Endothelial cell of umbilical vein (primary cell): ENCODE data around the gene RBM20. TPM values are rescaled to one million over a fixed set of nuclear protein-coding genes. Genes with fewer than 3 reads are reported as not detected.

Experiments used
- BruUV-seq: library from RNA; stranded (reverse); fragments of 400-500 nt; replicated peaks from 2 replicates; lab custom pipeline; 2021; lab: Mats Ljungman, UMichigan
- CTCF ChIA-PET: fragments of 300-600, 350-600 bp; sonication (Branson Sonifier 250); formaldehyde crosslinking; loops from one replicate; lab custom pipeline; 2021; ENCODE audit warnings: antibody characterized with exemption, inconsistent platforms; lab: Charles Lee
- POLR2A ChIA-PET: fragments of 300-600, 350-600 bp; sonication (Branson Sonifier 250); formaldehyde crosslinking; loops from one replicate; lab custom pipeline; 2021; ENCODE audit warnings: antibody characterized with exemption, inconsistent platforms; lab: Charles Lee
- DNase-seq: peaks from one replicate; pipeline ENCODE4 v3.0.0-alpha.2; 2011; ENCODE audit warnings: low read depth, low spot score
- FAIRE-seq: peaks from 2 replicates; lab custom pipeline; 2011; peaks lifted over from hg19 to GRCh38; lab: Jason Lieb, UNC
- H2AFZ ChIP-seq: 2 replicates; pipeline ENCODE4 v1.6.0; 2012; ENCODE audit warnings: low read depth, low read length, control low read depth, inconsistent platforms
- H3K27ac ChIP-seq: 2 replicates; pipeline ENCODE4 v1.5.1; 2011; ENCODE audit warnings: low read depth, mild to moderate bottlenecking, control low read depth, low read length, moderate library complexity; ENCODE audit not compliant: insufficient read depth
- H3K27me3 ChIP-seq, 2 experiments: 2 replicates each; pipeline versions ENCODE4 v1.6.0 to v1.6.1; 2011; ENCODE audit warnings: low read length in 2 of 2, mixed read lengths in 1 of 2; ENCODE audit not compliant: control insufficient read depth in 2 of 2, insufficient read depth in 2 of 2
- H3K36me3 ChIP-seq, 2 experiments: 2 replicates in 1 of 2; 3 replicates in 1 of 2; pipeline ENCODE4 v1.5.1; 2011; ENCODE audit warnings: low read length in 2 of 2, mild to moderate bottlenecking in 1 of 2, moderate library complexity in 1 of 2; ENCODE audit not compliant: control insufficient read depth in 2 of 2, insufficient read depth in 2 of 2; ENCODE audit errors: extremely low read depth in 1 of 2
- H3K4me1 ChIP-seq: 3 replicates; pipeline ENCODE4 v1.5.1; 2011; ENCODE audit warnings: mild to moderate bottlenecking, low read length; ENCODE audit not compliant: control insufficient read depth, insufficient read depth; ENCODE audit errors: extremely low read depth
- H3K4me2 ChIP-seq: 2 replicates; pipeline ENCODE4 v1.6.1; 2011; ENCODE audit warnings: low read length, control low read depth, mixed read lengths; ENCODE audit not compliant: insufficient read depth
- H3K4me3 ChIP-seq, 3 experiments: fragments of 200-600 bp in 1 of 3; sonication (generic), shearing (Covaris generic) in 1 of 3; replicated peaks in 1 of 3; 2 replicates each; pipeline ENCODE4 v1.5.1; 2011 to 2016; ENCODE audit warnings: control low read depth in 3 of 3, low read length in 3 of 3, mild to moderate bottlenecking in 2 of 3, inconsistent platforms in 1 of 3, low read depth in 1 of 3, moderate library complexity in 1 of 3; ENCODE audit not compliant: insufficient read depth in 1 of 3
- H3K79me2 ChIP-seq: 2 replicates; pipeline ENCODE4 v1.6.0; 2012; ENCODE audit warnings: low read length, inconsistent platforms; ENCODE audit not compliant: control insufficient read depth, insufficient read depth
- H3K9ac ChIP-seq: replicated peaks from 2 replicates; pipeline ENCODE3; 2011; ENCODE audit warnings: low read length, control low read depth; ENCODE audit not compliant: insufficient read depth; ENCODE audit errors: extremely low read depth
- H3K9me1 ChIP-seq: replicated peaks from 3 replicates; pipeline ENCODE4 v1.6.0; 2011; ENCODE audit warnings: mild to moderate bottlenecking, low read length; ENCODE audit not compliant: control insufficient read depth, insufficient read depth; ENCODE audit errors: extremely low read depth
- H3K9me3 ChIP-seq: replicated peaks from 2 replicates; pipeline ENCODE4 v1.5.1; 2012; ENCODE audit warnings: low read length, inconsistent platforms; ENCODE audit not compliant: control insufficient read depth, insufficient read depth
- H4K20me1 ChIP-seq: replicated peaks from 2 replicates; pipeline ENCODE3; 2011; ENCODE audit warnings: mild to moderate bottlenecking, low read length; ENCODE audit not compliant: control insufficient read depth, insufficient read depth; ENCODE audit errors: extremely low read depth
- CTCF ChIP-seq, 2 donors: IDR thresholded peaks; 1 replicate in 1 of 2; 2 replicates in 1 of 2; pipeline ENCODE4 v1.5.1; 2011; ENCODE audit warnings: low read length in 2 of 2, mild to moderate bottlenecking in 2 of 2, moderate library complexity in 2 of 2, control low read depth in 1 of 2, inconsistent platforms in 1 of 2, low read depth in 1 of 2; ENCODE audit not compliant: insufficient read depth in 1 of 2; ENCODE audit errors: extremely low read depth in 1 of 2
- EZH2 ChIP-seq: IDR thresholded peaks from 2 replicates; pipeline ENCODE4 v1.6.1; 2012; ENCODE audit warnings: borderline replicate concordance, low read depth, mild to moderate bottlenecking, moderate library complexity, low read length, inconsistent platforms; ENCODE audit not compliant: severe bottlenecking
- FOS ChIP-seq: IDR thresholded peaks from 2 replicates; pipeline ENCODE4 v1.6.1; 2011; ENCODE audit warnings: mild to moderate bottlenecking, low read length, moderate library complexity, borderline replicate concordance; ENCODE audit not compliant: insufficient read depth
- GATA2 ChIP-seq: IDR thresholded peaks from 2 replicates; pipeline ENCODE4 v1.7.0; 2011; ENCODE audit warnings: low read depth, mild to moderate bottlenecking, moderate library complexity, mixed read lengths, low read length; ENCODE audit not compliant: insufficient read length, insufficient read depth
- JUN ChIP-seq: IDR thresholded peaks from 2 replicates; pipeline ENCODE4 v1.6.1; 2011; ENCODE audit warnings: borderline replicate concordance, low read depth; ENCODE audit not compliant: insufficient read length, insufficient read depth
- POLR2A ChIP-seq: IDR thresholded peaks from 2 replicates; pipeline ENCODE4 v1.6.1; 2012; ENCODE audit warnings: low read depth, mild to moderate bottlenecking, control low read depth, low read length
- POLR2AphosphoS5 ChIP-seq: IDR thresholded peaks from 2 replicates; pipeline ENCODE4 v1.6.1; 2012; ENCODE audit warnings: low read depth, mild to moderate bottlenecking, control low read depth, low read length, moderate library complexity; ENCODE audit not compliant: insufficient read depth
- dilution Hi-C: fragments of 300-500 bp; cut with MboI; formaldehyde crosslinking; loops from one replicate; pipeline ENCODE4 v1.15.0; 2019; ENCODE audit warnings: low sequenced_read_pairs; ENCODE audit not compliant: extremely low pct_ligation_motif_present
- intact Hi-C: fragments of 100-400 bp; cut with micrococcal nuclease; formaldehyde crosslinking; loops from one replicate; pipeline ENCODE4 v1.10.0; 2022
- polyA plus RNA-seq, 4 experiments: library from polyadenylated mRNA; depleted of rRNA in 3 of 4; stranded (reverse) in 3 of 4; unstranded in 1 of 4; fragments of >200 nt; gene quantifications; 2 replicates each; pipeline versions ENCODE4 v1.2.1 to v1.2.3, GENCODE V29; 2011 to 2012; ENCODE audit warnings: missing spikeins in 1 of 4
- total RNA-seq: library from RNA; stranded (reverse); gene quantifications from 2 replicates; pipeline ENCODE4 v1.2.3, GENCODE V29; 2021

The RBM20 gene
- total and polyA plus RNA-seq, 2 donors (not counting 3 experiments of a cell fraction or from before 2014, with no cell fraction given), result 0.04 TPM; not detected in 1

DNA sequence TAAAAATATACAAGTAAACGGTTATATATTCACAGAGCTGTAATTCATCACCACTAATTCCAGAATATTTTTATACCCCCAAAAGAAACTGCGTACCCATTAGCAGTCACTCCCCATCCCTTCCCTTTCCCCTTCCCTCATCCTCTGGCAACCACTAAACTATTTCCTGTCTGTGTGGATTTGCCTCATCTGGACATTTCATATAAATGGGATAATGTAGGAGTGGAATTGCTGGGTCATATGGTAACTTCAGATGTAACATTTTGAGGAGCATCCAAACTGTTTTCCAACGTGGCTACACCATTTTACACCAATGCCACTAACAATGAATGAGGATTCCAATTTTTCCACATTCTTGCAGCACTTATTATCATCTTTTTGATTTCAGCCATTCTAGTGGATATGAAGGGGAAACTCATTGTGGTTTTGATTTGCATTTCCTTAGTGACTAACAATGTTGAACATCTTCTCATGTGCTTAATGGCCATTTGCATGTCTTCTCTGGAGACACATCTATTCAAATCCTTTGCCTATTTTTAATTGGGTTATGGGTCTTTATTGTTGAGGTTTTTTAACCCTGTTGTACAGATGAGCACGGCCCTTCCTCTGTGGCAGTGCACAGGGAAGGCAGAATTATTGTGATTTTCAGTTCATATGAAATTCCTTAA is 79.2 kb downstream of the RBM20 start:
- TF ChIP-seq GATA2 (no peak), JUN (no peak), POLR2AphosphoS5 (no peak), EZH2 (no peak), CTCF (IDR thresholded peaks at IDR 0.05; ENCODE audit: extremely low read depth in 1 of 2, insufficient read depth in 1 of 2, low read depth in 1 of 2, low read length in 2 of 2) (no peak), FOS (no peak), POLR2A (no peak)
- FAIRE-seq (no peak), DNase-seq (no peak)
- intact Hi-C loops (no loop called here), dilution Hi-C loops (no loop called here)
- ChIA-PET POLR2A (no interaction called here), CTCF (interaction anchor here (0.6 kb wide), 1 partner anchor 1843 kb away, joined by 3 read pairs; no protein-coding TSS in a partner anchor)
- Histone ChIP-seq H3K27me3 (peaks cover 0 to 6% of the 10 kb centered on the region in 2 experiments), H3K9me3 (no peaks in the 10 kb centered on the region), H3K9ac (no peak overlapping the region), H3K9me1 (no peaks in the 10 kb centered on the region), H3K27ac (no peak overlapping the region), H3K4me2 (no peak overlapping the region), H2AFZ (no peak overlapping the region), H3K4me1 (no peaks in the 10 kb centered on the region), H4K20me1 (no peaks in the 10 kb centered on the region), H3K36me3 (no peaks in the 10 kb centered on the region), H3K4me3 (no peak overlapping the region), H3K79me2 (no peaks in the 10 kb centered on the region)
- no TSS peak for BruUV-seq
